Heart right ventricle (tissue), 16 donors: ENCODE data around the gene CADM1. TPM values are rescaled to one million over a fixed set of nuclear protein-coding genes. Genes with fewer than 3 reads are reported as not detected.

Source experiments
- ATAC-seq, 8 donors: fragments of 200-7000 bp; cut with Tn5 transposase; one replicate each; pipeline ENCODE4 v1.9.1; 2020; ENCODE audit warnings: mild to moderate bottlenecking in 8 of 8, moderate library complexity in 8 of 8, moderate number of reproducible peaks in 1 of 8
- DNase-seq, 2 donors: peaks; one replicate each; pipeline ENCODE4 v3.0.0-alpha.2; 2020
- H3K27ac ChIP-seq, 10 donors: fragments of 200-600 bp; sonication (generic) in 2 of 10; one replicate each; pipeline versions ENCODE4 v1.5.0 to v1.8.0; 2020 to 2022; ENCODE audit warnings: mild to moderate bottlenecking in 3 of 10
- H3K27me3 ChIP-seq, 7 donors: fragments of 200-600 bp; one replicate each; pipeline ENCODE4 v1.8.0; 2021 to 2022; ENCODE audit warnings: mild to moderate bottlenecking in 2 of 7
- H3K36me3 ChIP-seq, 9 donors: fragments of 200-600 bp; sonication (generic) in 1 of 9; one replicate each; pipeline versions ENCODE4 v1.5.0 to v1.8.0; 2020 to 2022; ENCODE audit warnings: mild to moderate bottlenecking in 2 of 9
- H3K4me1 ChIP-seq, 9 donors: fragments of 200-600 bp; sonication (generic) in 1 of 9; one replicate each; pipeline versions ENCODE4 v1.5.0 to v1.8.0; 2020 to 2022; ENCODE audit warnings: mild to moderate bottlenecking in 4 of 9
- H3K4me3 ChIP-seq, 10 donors: fragments of 200-600 bp; sonication (generic) in 2 of 10; one replicate each; pipeline versions ENCODE4 v1.5.0 to v1.8.0; 2020 to 2022; ENCODE audit warnings: mild to moderate bottlenecking in 7 of 10, moderate library complexity in 2 of 10
- H3K9me3 ChIP-seq, 11 donors: fragments of 200-600 bp in 10 of 11; sonication (generic) in 2 of 11; one replicate each; pipeline versions ENCODE4 v1.5.0 to v1.8.0; 2013 to 2022; ENCODE audit warnings: mild to moderate bottlenecking in 2 of 11, control low read depth in 1 of 11, moderate library complexity in 1 of 11
- WGBS, 2 donors: extraction: QIAGEN DNeasy Blood & Tissue Kit; methylation state at CpG; one replicate each; pipeline ENCODE4 v1.1.7; 2013; ENCODE audit warnings: inconsistent platforms in 1 of 2; 5-methylcytosine and 5-hydroxymethylcytosine counted together
- intact Hi-C, 10 donors: fragments of 100-400 bp; cut with DNase I; formaldehyde crosslinking; loops; one replicate each; pipeline versions ENCODE4 v1.11.1 to v1.14.2; 2022
- polyA plus RNA-seq, 2 donors: library from polyadenylated mRNA; stranded (reverse); fragments of 200-250 nt; gene quantifications; one replicate each; pipeline ENCODE4 v1.2.3, GENCODE V29; 2013
- total RNA-seq, 10 donors: library from RNA; stranded (reverse); fragmentation: NEBNext Ultra II Directional in 3 of 10; extraction: Animal tissue kit (Norgen Biotek cat#: 25700) in 3 of 10; gene quantifications; one replicate each; pipeline versions ENCODE4 v1.2.1 to v1.2.4, GENCODE V29; 2021 to 2023
- TF ChIP-seq, protein P1 (sequence below), 9 donors: fragments of 200-600 bp; sonication (generic) in 2 of 9; IDR thresholded peaks; one replicate each; pipeline versions ENCODE4 v1.5.0 to v1.8.0; 2021 to 2022; ENCODE audit warnings: antibody characterized with exemption in 9 of 9, mild to moderate bottlenecking in 5 of 9, moderate library complexity in 1 of 9
- donor health status: Arrhythmogenic right ventricular cardiomyopathy.
- donor health status: ischemic (EF 13 %, LVEDD 7.1; RV severe dilation, severe dysfunction).
- donor health status: healthy with polysubstance abuse.
- donor health status: DM: no; HTN: yes; CAD: no.
- donor health status: DM: no; HTN: no; CAD: no.
- donor health status: ischemic (EF 25% LVEDD 6.9; RV normal size, moderate dysfunction).
- donor health status: ischemic (EF 25% LVEDD 5.7; RV mildly dilated, moderate dysfunction).
- donor health status: healthy.
- donor health status: DM: yes; HTN: yes; CAD: no.
- donor health status: Ischemic cardiomyopathy.
- donor health status: ischemic (EF 35%, LVEDD 5.7; RV mildly dilated, moderate dysfunction).
- donor health status: nonischemic (EF 11% LVEDD 7.7; RV severe dilation, severe dysfunction).
- donor health status: DM: yes; HTN: yes; CAD: no.
- donor health status: PGD.
- donor health status: ischemic (EF 29% LVEDD 5.4; RV normal size, mild dysfunction).
- donor health status: nonischemic (EF 23%, LVEDD 6.1; RV moderate dilation, normal function).

The CADM1 gene
- total and polyA plus RNA-seq, 12 donors = 10.2 to 83.0 (median 41.4) TPM

DNA sequence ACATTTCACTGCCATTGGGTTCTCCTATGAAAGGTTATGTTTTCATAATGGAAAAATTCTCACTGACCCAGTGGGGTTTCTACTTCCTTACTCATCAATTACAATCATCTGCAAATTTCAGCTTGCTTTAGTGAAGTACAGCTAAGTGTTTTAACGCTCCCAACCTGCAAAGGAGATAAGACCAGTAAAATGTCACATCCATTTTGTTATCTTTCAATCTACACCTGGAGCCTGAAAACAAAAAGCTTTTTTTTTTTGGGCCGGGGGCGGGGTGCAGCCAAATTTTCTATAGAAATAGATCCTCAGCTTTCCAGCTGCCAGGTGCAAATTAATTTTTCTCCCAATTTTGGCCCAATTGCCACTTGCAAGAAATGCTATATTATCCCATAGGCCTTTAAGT, 40.6 kb downstream of the CADM1 start:
- Histone ChIP-seq H3K36me3 (no peaks in the 10 kb centered on the region), H3K27me3 (no peaks in the 10 kb centered on the region), H3K4me1 (no peaks in the 10 kb centered on the region), H3K9me3 (no peaks in the 10 kb centered on the region), H3K27ac (no peak overlapping the region), H3K4me3 (no peak overlapping the region)
- intact Hi-C loops = no loop called here
- DNase-seq (no peak), ATAC-seq (no peak)
- WGBS, 2 donors = 78 to 83% methylated on average over 3 of the region's 3 CpGs
- TF ChIP-seq, protein P1, sequence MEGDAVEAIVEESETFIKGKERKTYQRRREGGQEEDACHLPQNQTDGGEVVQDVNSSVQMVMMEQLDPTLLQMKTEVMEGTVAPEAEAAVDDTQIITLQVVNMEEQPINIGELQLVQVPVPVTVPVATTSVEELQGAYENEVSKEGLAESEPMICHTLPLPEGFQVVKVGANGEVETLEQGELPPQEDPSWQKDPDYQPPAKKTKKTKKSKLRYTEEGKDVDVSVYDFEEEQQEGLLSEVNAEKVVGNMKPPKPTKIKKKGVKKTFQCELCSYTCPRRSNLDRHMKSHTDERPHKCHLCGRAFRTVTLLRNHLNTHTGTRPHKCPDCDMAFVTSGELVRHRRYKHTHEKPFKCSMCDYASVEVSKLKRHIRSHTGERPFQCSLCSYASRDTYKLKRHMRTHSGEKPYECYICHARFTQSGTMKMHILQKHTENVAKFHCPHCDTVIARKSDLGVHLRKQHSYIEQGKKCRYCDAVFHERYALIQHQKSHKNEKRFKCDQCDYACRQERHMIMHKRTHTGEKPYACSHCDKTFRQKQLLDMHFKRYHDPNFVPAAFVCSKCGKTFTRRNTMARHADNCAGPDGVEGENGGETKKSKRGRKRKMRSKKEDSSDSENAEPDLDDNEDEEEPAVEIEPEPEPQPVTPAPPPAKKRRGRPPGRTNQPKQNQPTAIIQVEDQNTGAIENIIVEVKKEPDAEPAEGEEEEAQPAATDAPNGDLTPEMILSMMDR (IDR thresholded peaks at IDR 0.05) = no peak

DNA sequence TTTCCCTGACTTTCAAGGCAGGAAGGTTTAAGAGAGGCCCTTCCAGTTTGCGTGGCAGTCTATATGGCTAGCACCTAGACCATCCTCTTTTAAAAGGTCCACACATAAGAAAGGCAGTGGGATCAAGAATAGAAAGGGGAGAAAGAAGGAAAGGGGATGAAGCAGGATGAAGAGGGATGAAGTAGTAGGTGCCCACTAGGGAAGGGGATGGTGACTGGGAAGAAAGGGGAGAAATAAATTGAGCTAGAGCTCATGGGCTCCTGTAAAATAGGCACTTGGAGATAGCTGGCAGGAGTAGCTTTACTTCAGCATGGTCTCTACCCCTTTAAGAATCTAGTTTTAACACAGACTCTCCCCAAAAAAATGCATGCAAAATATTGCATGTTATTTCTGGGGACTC, 41.5 kb downstream of the CADM1 start:
- peak overlapping the region in 2 of 10 donors; percentile 19 to 45 for H3K4me3 ChIP-seq
- 76 to 92% methylated on average over 1 of the region's 1 CpG for WGBS, 2 donors
- intact Hi-C loops = no loop called here
- DNase-seq (no peak), ATAC-seq (no peak)
- peak overlapping the region in 1 of 10 donors; percentile 44 for H3K27ac ChIP-seq
- no peaks in the 10 kb centered on the region for H3K9me3 ChIP-seq
- H3K4me1 ChIP-seq = no peaks in the 10 kb centered on the region
- no peaks in the 10 kb centered on the region for H3K27me3 ChIP-seq
- no peaks in the 10 kb centered on the region for H3K36me3 ChIP-seq
- TF ChIP-seq, protein P1 (IDR thresholded peaks at IDR 0.05) = no peak

DNA sequence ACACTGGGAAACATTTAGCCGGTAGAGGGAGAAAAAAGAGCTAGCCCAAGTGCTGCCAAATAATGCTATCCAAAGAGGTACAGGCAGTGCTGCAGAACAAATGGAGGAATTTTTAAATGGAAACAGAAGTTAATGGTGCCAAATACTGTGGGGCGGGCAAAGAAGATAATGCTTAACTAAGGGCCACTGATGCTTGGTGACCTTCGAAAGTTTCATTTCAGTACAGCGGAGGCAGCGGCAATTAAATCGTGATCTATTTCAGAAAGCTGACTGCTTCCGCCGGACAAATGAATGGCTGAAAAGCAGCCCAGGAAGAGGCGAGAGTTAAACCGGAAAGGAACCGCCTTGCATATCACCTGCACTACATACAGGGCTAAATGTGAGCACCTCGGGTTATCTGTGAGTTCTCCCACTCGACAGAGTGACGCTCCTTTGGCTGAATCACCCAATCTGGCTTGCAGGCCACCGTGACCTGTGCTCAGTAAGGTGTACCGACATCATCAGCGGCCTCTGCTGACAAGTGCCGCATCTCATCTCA, 42.1 kb downstream of the CADM1 start:
- WGBS, 2 donors = 46 to 54% methylated on average over 18 of the region's 18 CpGs
- TF ChIP-seq, protein P1 (IDR thresholded peaks at IDR 0.05) = peak in 2 of 9 donors; percentile 5 to 20
- peak overlapping the region in 7 of 10 donors; percentile 32 to 67 (median 44) for H3K27ac ChIP-seq
- peak in 7 of 8 donors; percentile 17 to 85 (median 80) for ATAC-seq
- H3K27me3 ChIP-seq = no peaks in the 10 kb centered on the region
- peak in 1 of 2 donors; percentile 8 for DNase-seq
- no peaks in the 10 kb centered on the region for H3K9me3 ChIP-seq
- peak overlapping the region in 9 of 10 donors; percentile 12 to 45 (median 30) for H3K4me3 ChIP-seq
- intact Hi-C loops = no loop called here
- H3K36me3 ChIP-seq = no peaks in the 10 kb centered on the region
- H3K4me1 ChIP-seq = no peaks in the 10 kb centered on the region

GRCh38 chr11:115460512-115460911, 43.7 kb downstream of the CADM1 start:
- Histone ChIP-seq H3K9me3 (no peaks in the 10 kb centered on the region), H3K27ac (no peak overlapping the region), H3K4me1 (no peaks in the 10 kb centered on the region), H3K36me3 (no peaks in the 10 kb centered on the region), H3K27me3 (no peaks in the 10 kb centered on the region), H3K4me3 (no peak overlapping the region)
- TF ChIP-seq, protein P1 (IDR thresholded peaks at IDR 0.05) = no peak
- ATAC-seq (no peak), DNase-seq (no peak)
- 98 to 100% methylated on average over 1 of the region's 1 CpG for WGBS, 2 donors
- intact Hi-C loops = no loop called here
